ENCODE data around the gene PROM1.

The PROM1 gene

DNA sequence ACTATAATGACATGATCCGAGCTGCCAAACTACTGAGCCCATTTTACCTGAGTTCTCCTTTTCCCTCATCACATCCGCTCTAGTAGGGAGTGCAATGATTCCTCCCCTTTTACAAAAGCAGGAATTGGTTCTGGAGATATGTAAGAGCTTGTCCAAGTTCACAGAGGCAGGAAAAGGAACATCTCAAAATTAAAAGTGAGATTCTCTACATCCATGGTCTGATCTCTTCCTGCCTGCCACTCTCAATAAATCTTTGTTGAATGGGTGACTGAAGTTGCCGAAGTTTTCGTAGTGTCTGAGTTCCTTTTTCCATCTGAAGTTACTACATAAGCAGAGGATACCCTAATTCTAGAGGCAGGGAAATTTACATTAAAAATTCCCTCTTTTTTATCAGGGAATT, 145.2 kb downstream of the PROM1 start, which contains the start of gene FGFBP1:
TSS of gene FGFBP1 (minus strand) at position 101 of the 400 bp plus-strand sequence. CDS start 2,108 bp downstream, outside the sequence.
- no peak for DNase-seq

DNA sequence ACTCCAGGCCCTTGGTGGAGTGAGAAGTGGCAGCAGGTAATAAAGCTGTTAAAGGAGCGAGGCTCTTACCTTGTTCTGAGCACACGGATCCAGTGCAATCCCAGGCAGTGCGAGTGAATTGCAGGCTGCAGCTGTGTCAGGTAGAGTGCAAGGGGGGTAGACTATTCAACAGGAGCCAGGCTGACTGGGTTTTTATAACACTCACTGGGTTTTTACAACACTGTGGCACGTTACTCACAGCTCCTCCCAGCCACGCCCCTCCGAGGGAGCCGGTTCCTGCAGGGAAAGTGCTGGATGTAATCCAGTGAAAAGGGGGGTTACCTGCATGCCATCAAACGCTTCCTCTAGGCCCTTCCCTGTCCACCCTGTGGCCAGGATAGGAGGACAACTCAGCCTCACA, 145.6 kb downstream of the PROM1 start:
- DNase-seq: peak in 1 of 3 experiments; percentile 91

DNA sequence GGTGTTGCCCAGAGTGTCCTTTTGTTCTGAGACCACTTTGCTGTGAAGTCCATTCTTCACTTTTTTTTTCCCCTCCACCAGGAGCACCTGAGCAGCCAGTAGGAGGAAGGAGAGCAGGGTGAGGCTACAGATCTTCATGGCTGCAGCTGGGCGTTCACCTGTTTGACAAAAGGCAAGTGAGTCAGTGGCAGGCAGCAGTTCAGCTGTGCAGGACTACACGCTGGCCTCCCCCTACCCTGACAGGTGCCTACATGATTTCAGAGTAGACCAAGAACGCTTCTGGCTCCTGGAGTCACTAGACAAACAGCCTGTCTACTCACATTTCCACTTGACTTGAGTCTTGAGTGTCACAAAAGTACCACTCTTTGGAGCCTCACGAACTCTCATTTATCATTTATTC, 147.3 kb downstream of the PROM1 start:
- peak in 1 of 3 experiments; percentile 96 for DNase-seq

DNA sequence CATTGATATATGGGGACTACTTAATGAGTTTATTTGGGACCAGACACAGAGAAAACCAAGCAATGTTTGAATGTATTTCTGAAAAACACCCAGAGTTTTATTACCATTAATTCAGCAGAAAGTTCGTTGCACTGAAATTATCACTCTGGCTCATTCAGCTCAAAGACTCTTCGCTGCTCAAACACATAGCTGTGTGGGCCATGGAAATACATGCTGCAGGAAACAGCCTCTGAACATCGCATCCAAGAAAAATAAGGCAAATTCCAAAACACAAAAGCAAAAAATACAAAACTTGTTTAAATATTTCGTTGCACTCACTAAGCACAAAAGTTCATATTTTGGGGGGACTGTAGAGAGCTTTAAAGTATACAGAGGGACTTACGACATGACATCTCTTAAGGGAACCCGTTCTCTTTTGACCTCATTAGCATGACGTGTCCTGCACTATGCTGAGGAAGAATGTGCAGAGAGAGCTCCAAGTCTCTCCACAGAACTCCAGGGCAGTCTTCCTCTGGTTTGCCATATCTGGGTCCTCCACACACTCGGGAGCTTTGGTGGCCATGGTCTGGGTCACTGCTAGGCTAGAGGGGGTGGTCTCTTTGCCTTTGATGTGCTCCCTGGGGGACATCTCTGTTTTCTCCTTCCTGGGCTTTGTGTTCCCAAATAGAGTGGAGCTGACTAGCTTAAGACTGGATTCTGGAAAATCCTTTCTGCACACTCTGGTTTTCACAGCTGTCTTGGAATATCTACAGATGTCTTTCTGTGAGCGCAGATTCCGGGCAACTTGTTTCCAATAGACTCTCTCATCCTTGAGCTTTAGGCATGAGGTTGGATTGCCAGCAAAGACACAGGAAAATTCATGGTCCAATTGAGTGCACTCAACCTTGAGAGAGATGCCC, 148.1 kb downstream of the PROM1 start:
- DNase-seq: peak in 1 of 3 experiments; percentile 94

DNA sequence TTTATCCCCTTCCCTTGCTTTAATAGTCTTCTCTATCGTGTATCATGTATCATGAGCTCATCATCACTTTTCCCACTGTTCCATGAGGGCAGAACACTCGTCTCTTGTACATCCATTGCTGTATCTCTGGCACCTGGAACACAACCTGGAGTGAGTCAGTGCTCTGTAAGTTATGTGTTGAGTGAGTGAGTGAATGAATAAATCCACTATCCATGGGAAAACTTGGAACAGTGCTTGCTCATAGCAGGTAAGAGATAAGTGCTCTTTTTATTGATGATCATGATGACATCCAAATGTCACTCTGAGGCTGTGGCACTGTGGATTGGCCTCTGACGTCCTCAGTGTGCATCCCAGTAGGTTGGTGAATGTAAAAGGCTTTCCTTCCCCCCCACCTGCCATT, 149.6 kb downstream of the PROM1 start:
- no peak for DNase-seq

DNA sequence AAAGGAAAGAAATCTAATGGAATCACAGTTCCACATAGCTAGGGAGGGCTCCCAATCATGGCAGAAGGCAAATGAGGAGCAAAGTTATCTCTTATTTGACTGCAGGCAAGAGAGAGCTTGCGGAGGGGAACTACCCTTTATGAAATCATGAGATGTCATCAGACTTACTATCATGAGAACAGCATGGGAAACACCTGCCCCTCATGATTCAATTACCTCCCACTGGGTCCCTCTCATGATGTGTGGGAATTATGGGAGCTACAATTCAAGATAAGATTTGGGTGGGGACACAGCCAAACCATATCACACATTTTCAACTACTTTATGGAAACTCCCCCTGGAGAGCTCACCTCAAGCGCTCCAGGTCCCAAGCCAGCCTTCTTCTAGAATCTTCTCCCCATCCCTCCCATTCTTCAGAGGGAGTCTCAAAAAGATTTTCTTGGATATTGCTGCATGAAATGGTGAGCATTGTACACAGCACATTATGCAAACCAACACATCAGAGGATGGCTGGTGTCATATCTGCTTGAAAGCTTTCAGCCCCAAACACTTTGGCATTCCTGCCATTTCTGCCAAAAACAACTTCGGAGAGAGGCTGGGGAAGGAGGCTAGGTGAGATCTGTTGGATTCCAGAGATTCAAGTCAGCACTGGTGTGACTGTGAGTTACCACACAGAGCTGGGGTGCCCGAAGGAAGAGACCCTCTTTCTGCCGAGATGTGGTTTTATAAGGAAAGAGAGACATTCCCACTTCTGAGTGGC, 152.2 kb downstream of the PROM1 start:
- no peak for DNase-seq

DNA sequence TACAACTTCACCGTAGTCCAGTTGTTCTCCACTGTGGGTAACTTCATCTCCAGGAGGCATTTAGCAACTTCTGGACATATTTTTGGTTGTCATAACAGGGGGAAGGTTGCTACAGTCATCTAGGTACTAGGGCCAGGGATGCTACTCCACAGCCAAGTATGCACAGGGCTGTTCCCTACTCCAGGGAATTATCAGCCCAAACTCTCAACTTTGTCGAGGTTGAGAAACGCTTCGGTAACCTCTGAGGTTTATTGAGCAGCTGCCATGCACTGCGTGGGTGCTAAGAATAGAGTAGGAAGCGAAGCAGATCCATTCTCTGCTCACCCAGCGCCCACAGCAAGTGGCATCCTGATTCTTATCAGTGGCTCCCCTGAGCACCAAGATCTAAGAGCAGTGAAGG, 153.5 kb downstream of the PROM1 start:
- DNase-seq: no peak

DNA sequence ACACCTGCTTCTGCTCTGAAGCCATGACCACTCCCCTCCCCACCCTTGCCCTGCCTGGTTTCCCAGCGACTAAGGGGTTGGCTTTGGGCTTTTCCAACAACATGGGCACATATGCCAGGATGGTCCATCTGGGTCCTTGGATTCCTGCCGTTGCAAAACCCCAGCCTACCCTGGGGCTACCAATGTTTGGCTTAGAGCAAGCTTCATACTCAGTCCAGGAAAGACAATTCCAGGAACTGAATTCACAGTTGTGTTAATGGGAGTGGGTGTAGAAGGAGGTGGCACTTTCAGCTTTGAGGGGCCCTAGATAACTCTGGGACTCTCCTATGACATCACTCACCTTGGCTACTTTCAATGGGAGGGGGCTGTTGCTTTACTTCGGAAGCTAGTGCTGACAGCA, 154.3 kb downstream of the PROM1 start:
- no peak for DNase-seq

DNA sequence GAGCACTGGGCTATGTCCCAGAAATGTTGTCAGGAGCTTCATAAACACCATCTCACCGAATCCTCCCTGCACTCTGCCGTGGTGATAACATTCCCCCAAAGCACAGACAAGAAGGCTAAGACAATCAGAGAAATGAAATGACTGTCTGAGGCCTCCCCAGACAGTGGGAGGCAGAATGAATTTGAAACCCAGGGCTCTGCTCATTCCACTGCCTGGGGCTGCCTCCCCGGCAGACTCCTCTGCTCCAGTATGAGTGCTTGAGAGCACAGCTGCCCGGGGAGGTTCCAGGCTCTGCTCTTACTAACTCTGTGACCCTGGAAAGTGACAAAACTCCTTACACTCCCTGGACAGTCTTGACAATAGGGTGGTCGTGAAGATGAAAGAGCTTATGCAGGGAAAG, 154.9 kb downstream of the PROM1 start:
- no peak for DNase-seq

DNA sequence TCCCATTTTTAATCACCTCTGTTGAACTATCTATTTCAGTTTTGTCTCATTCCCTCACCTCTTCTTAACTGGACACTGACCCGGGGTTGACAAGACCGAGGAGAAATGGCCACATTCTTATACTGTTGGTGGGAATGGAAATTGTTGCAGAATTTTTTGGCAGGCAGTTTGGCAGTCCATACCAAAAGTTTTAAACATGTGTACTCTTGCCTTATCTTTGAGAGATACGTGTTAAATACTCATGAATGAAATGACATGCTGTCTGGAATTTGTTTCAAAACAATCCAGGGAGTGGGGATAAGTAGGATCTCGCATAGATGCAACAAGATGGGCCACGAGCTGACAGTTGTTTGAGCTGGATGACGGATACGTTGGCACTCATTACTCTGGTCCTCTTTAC, 157.3 kb downstream of the PROM1 start:
- DNase-seq: no peak

DNA sequence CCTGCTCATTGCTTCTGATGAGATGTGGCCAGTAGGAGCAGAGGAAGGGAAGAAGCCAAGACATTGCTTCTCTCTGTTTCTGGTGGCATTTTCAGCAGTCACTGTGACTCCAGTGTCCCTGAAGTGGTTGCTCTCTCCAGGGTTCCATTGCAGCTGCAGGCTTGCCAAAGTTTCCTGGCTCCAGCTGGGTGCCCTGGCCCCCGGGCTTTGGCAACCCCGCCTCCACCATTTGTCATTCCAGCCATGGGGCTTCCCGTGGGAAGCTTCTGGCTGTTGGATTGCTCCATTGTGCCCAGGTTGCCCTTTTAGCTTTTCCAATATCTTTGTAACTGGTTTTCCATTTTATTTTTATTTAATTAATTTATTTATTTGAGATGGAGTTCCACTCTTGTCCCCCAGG, 158.0 kb downstream of the PROM1 start:
- DNase-seq: peak in 1 of 3 experiments; percentile 4

DNA sequence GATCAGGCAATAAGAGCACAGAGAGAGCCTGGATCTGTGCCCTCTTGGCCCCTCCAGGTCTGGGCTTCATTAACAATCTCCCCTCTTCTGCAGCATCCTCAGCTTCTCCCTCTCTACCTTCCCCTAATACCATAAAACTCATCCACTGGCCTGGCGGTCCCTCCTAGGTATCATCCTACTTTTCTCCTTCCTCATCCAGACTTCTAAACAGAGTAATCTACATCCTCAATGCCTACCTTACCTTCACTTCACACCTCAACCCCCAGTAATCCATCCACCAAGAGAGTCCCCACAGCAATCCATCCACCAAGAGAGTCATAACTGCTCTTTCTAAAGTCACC, 162.3 kb downstream of the PROM1 start:
- DNase-seq: no peak

DNA sequence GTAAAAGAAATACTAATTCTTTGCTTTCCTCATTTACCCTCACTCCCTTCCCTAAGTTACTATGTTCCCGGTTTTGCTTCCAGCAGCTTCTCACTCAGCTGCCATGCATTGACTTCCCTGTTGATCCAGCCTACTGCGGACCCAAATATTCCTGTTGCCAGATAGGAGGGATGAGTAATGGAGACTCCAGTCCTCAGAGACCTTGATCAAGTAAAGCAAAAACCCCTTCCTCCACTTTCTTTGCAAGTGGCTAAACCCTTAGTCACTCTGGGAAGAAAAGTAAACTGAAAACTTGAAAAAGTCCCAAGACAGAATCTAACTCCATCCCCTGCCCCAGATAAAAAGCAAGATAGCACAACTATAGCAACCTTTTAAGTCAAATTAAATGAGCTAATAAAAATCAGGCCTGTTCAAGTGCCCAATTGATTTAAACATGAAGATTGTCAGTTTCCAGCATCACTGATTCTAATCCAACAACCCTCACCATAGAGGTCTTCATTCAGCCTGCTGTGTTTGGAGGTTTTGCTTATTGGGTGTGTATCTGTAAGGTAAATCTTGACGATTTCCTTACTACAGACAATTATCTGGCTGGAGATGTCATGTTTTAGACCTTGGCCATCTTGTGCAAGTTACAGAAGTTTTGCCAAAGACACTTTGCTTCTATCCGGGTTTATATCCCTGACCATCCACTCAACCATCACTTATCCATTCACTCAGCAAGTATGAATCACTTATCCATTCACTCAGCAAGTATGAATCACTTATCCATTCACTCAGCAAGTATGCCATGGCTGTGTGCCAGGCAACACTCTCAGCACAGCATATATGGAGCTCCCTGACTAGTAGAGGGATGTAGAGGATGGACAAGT, 162.9 kb downstream of the PROM1 start:
- DNase-seq: peak in 1 of 3 experiments; percentile 76

DNA sequence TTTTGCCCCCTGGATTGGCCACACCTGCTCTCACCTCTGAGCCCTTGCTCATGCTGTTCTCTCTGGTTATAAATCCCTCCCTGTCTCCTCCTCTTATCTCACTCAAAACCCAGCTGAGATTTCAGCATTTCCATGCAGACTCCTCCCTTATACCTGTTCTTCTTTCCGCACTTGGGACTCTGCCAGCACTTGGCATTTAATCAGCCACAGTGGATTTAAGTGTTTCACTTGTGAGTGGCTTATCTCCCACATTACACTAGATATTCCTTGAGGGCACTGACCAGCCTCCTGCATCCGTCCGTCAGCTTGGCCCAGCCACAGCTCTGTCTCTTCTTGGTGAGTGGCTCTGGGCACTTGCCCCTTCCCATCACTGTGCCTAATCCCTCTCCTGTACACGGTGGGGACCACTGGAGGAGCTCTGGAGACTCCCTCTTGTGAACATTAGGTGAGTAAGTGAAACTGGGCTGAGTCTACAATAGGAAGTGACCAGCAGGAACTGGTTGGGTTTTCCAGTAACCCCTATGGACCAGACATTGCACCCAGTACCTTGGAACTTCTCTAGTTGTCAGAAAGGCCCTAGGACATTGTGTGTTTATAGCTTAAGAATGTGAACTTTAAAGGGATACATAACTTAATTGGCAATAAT, 165.2 kb downstream of the PROM1 start:
- peak in 1 of 3 experiments; percentile 81 for DNase-seq

Measured in NCI-H1417 (cell line).